Common myeloid progenitor, CD34-positive (primary cell): ENCODE results near the gene LTV1.
A peak's percentile ranks its signal among the peaks of the same experiment; 100 is the strongest.

Experiments
- CTCF ChIA-PET: fragments of 350-600 bp; sonication (Branson Sonifier 250); formaldehyde crosslinking; loops from one replicate; lab custom pipeline; 2021; ENCODE audit warnings: antibody characterized with exemption; lab: Charles Lee
- POLR2A ChIA-PET: fragments of 350-600 bp; sonication (Branson Sonifier 250); formaldehyde crosslinking; loops from one replicate; lab custom pipeline; 2021; ENCODE audit warnings: antibody characterized with exemption; lab: Charles Lee
- DNase-seq, 3 donors: peaks; one replicate each; pipeline versions ENCODE4 v3.0.0 to v3.0.0-alpha.2; 2013
- H3K27ac ChIP-seq, 2 experiments: 1 replicate in 1 of 2; 2 replicates in 1 of 2; pipeline ENCODE4 v1.7.0; 2013; ENCODE audit warnings: inconsistent platforms in 2 of 2, low read length in 2 of 2, mild to moderate bottlenecking in 2 of 2, low read depth in 1 of 2, moderate library complexity in 1 of 2; ENCODE audit not compliant: severe bottlenecking in 2 of 2, insufficient read depth in 1 of 2, poor library complexity in 1 of 2
- H3K27me3 ChIP-seq, 5 experiments: replicated peaks in 2 of 5; 1 replicate in 3 of 5; 2 replicates in 2 of 5; pipeline versions ENCODE4 v1.6.1 to v1.7.0; 2013; ENCODE audit warnings: low read length in 4 of 5, mild to moderate bottlenecking in 2 of 5, moderate library complexity in 2 of 5, inconsistent platforms in 1 of 5; ENCODE audit not compliant: insufficient read depth in 5 of 5, control insufficient read depth in 4 of 5
- H3K36me3 ChIP-seq, 4 experiments: 1 replicate in 2 of 4; 2 replicates in 2 of 4; pipeline versions ENCODE4 v1.6.1 to v1.7.0; 2013; ENCODE audit warnings: low read length in 3 of 4, control low read depth in 1 of 4, mild to moderate bottlenecking in 1 of 4; ENCODE audit not compliant: control insufficient read depth in 4 of 4, insufficient read depth in 4 of 4
- H3K4me1 ChIP-seq, 4 experiments: 1 replicate in 3 of 4; 2 replicates in 1 of 4; pipeline versions ENCODE4 v1.6.1 to v1.7.1; 2013; ENCODE audit warnings: low read length in 3 of 4, mild to moderate bottlenecking in 3 of 4, control low read depth in 1 of 4, inconsistent platforms in 1 of 4, moderate library complexity in 1 of 4; ENCODE audit not compliant: control insufficient read depth in 4 of 4, insufficient read depth in 4 of 4; ENCODE audit errors: control extremely low read depth in 1 of 4
- H3K4me3 ChIP-seq, 7 experiments: 1 replicate in 4 of 7; 2 replicates in 3 of 7; pipeline versions ENCODE4 v1.5.1 to v1.7.0; 2013; ENCODE audit warnings: mild to moderate bottlenecking in 7 of 7, low read length in 6 of 7, moderate library complexity in 6 of 7, inconsistent platforms in 2 of 7, low read depth in 2 of 7, control low read depth in 1 of 7; ENCODE audit not compliant: insufficient read depth in 4 of 7, control insufficient read depth in 1 of 7; ENCODE audit errors: extremely low read depth in 1 of 7
- H3K9me3 ChIP-seq, 5 experiments: 1 replicate in 4 of 5; 2 replicates in 1 of 5; pipeline versions ENCODE4 v1.6.1 to v1.7.1; 2013; ENCODE audit warnings: low read length in 4 of 5, mild to moderate bottlenecking in 2 of 5, inconsistent platforms in 1 of 5, low read depth in 1 of 5, moderate library complexity in 1 of 5; ENCODE audit not compliant: control insufficient read depth in 4 of 5, insufficient read depth in 2 of 5; ENCODE audit errors: control extremely low read depth in 1 of 5
- WGBS: methylation state at CpG from one replicate; pipeline ENCODE4 v1.1.5; 2013; ENCODE audit not compliant: insufficient coverage; 5-methylcytosine and 5-hydroxymethylcytosine counted together

Gene LTV1

DNA sequence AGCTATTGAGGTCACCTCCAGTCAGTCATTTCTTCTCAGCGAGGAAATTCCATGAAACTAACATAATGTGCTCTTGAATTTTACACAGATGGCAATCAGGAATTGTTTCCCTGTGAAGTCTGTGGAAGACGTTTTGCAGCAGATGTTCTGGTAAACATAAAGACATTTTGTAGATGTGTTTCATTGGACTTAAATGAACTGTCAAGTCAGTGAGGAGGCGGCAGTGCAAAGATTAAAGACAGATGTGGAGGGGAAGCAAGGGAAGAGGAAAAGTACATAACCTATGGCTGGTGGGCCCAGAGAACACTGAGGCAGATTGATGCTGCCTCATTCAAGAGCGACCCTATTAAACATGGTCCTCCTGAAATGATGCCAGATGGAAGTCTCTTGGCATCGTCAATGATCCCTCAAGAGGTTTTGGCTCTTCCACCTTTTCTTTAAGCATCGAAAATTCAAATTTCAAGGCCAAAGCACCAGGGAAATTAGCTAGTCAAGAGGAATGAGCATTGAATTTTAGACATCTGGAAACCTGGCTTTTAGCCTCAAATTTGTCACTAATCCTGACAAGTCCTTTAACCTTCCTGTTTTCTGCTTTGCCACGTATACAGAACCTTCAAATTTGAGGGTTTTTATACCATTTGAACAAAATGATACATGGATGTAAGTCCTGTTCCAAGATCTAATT, 41.2 kb downstream of the LTV1 start:
- WGBS = 100% methylated on average over 7 of the region's 7 CpGs
- POLR2A ChIA-PET = interaction anchor here (1.3 kb wide), 1 partner anchor 21 kb away, joined by 3 read pairs; no protein-coding TSS in a partner anchor

GRCh38 chr6:143885116-143885515, 42.0 kb downstream of the LTV1 start:
- Histone ChIP-seq H3K36me3 (no peaks in the 10 kb centered on the region), H3K9me3 (peaks cover 0 to 2% (median 0%) of the 10 kb centered on the region in 5 experiments), H3K27me3 (no peaks in the 10 kb centered on the region), H3K27ac (no peak overlapping the region), H3K4me1 (peaks cover 0 to 5% (median 2%) of the 10 kb centered on the region in 4 experiments), H3K4me3 (no peak overlapping the region)
- no peak for DNase-seq
- ChIA-PET CTCF (interaction anchor here (0.7 to 0.9 kb wide), 3 partner anchors 24 to 459 kb away, joined by 3 to 4 read pairs (median 3); no protein-coding TSS in a partner anchor), POLR2A (interaction anchor here (1.3 kb wide), 1 partner anchor 22 kb away, joined by 3 read pairs; no protein-coding TSS in a partner anchor)
- 88% methylated on average over 1 of the region's 1 CpG for WGBS

More for the DNA sequence above, 41.2 kb downstream of the LTV1 start:
- CTCF ChIA-PET = interaction anchor here (0.7 to 0.9 kb wide), 3 partner anchors 25 to 129 kb away, joined by 3 to 4 read pairs (median 3); no protein-coding TSS in a partner anchor
- Histone ChIP-seq H3K27me3 (no peaks in the 10 kb centered on the region), H3K27ac (no peak overlapping the region), H3K36me3 (no peaks in the 10 kb centered on the region), H3K4me1 (peaks cover 0 to 5% (median 2%) of the 10 kb centered on the region in 4 experiments), H3K4me3 (no peak overlapping the region), H3K9me3 (peaks cover 0 to 2% (median 0%) of the 10 kb centered on the region in 5 experiments)
- DNase-seq = no peak

DNA sequence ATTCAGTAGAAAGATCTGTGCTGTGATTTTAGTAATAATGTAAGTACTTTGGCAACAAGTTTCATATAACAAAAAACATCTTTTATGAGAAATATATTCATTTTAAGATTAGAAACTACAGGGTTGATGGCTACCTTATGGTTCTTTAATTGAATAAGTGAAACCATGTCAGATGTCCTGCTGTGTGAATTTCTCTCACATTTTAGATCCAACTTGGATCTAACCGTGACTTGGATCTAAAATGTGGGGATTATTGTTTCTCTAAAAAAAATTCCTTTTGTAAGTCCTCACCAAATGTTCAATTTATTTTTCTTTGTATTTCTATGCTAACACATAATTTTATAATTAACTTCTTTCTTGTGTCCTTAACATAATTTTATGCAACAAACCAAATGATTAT, 51.5 kb downstream of the LTV1 start:
- no peaks in the 10 kb centered on the region for H3K27me3 ChIP-seq
- CTCF ChIA-PET = no interaction called here
- no peak overlapping the region for H3K27ac ChIP-seq
- no peaks in the 10 kb centered on the region for H3K4me1 ChIP-seq
- WGBS = no CpG with 5 or more reads among the region's 1 CpG
- DNase-seq = no peak
- POLR2A ChIA-PET = no interaction called here
- H3K36me3 ChIP-seq = no peaks in the 10 kb centered on the region
- H3K4me3 ChIP-seq = no peak overlapping the region
- no peaks in the 10 kb centered on the region for H3K9me3 ChIP-seq

DNA sequence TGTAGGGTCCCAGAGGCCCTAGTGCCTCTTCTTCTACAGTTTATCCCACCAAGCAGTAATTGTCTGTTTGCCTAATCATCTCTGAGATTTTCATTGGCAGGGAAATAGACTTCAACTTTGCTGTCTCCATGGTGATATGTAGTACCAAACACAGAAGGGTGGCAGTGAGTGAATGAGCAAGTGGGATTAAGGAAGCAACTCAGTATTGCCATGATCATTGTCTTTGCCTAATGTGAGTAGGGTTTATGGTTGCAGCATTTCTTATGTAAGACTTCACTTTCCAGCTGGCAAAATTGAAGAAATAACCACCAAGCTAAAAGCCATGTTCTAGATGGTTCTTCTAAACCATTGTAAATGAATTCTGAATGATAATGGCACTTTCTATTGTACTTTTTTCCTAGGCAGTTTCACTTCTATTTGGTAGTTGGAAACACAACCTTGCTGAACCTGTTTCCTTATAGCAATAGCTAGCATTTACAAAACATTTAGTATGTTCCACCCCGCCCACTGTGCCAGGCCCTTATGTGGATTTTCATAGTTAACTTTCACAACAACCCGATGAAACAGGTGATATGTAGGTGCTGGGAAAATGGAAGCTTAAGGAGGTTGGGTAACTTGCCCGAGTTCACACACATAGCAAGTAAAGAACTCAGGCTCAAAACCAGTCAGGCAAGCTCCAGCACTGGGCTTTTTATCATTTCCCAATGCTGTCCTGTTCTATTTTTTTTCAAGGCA, 53.2 kb downstream of the LTV1 start:
- Histone ChIP-seq H3K4me1 (no peaks in the 10 kb centered on the region), H3K4me3 (no peak overlapping the region), H3K27ac (no peak overlapping the region), H3K36me3 (no peaks in the 10 kb centered on the region), H3K9me3 (no peaks in the 10 kb centered on the region), H3K27me3 (no peaks in the 10 kb centered on the region)
- ChIA-PET CTCF (interaction anchor here (0.9 to 1.0 kb wide), 2 partner anchors 9 to 13 kb away, joined by 3 read pairs; no protein-coding TSS in a partner anchor), POLR2A (interaction anchor here (0.6 kb wide), 1 partner anchor 270 kb away, joined by 3 read pairs; no protein-coding TSS in a partner anchor)
- 93% methylated on average over 3 of the region's 3 CpGs for WGBS
- peak in 2 of 3 donors; percentile 41 to 50 for DNase-seq

GRCh38 chr6:143900358-143900757, 57.2 kb downstream of the LTV1 start:
- Histone ChIP-seq H3K9me3 (no peaks in the 10 kb centered on the region), H3K4me3 (no peak overlapping the region), H3K27ac (no peak overlapping the region), H3K27me3 (no peaks in the 10 kb centered on the region), H3K4me1 (peaks cover 0 to 3% (median 0%) of the 10 kb centered on the region in 4 experiments), H3K36me3 (no peaks in the 10 kb centered on the region)
- WGBS = 100% methylated on average over 2 of the region's 2 CpGs
- CTCF ChIA-PET = no interaction called here
- POLR2A ChIA-PET = no interaction called here
- DNase-seq = no peak

- CTCF ChIA-PET = no interaction called here
- DNase-seq = peak in 2 of 3 donors; percentile 4 to 11
- Histone ChIP-seq H3K4me3 (no peak overlapping the region), H3K27ac (no peak overlapping the region), H3K4me1 (peaks cover 0 to 3% (median 0%) of the 10 kb centered on the region in 4 experiments), H3K36me3 (no peaks in the 10 kb centered on the region), H3K27me3 (no peaks in the 10 kb centered on the region), H3K9me3 (no peaks in the 10 kb centered on the region)
- POLR2A ChIA-PET = no interaction called here
- WGBS = 69% methylated on average over 4 of the region's 6 CpGs
Measured at GRCh38 chr6:143901885-143902750, 59.0 kb downstream of the LTV1 start.
